IMR-90 (cell line): ENCODE measurements around the gene RNFT1. TPM values are rescaled to one million over a fixed set of nuclear protein-coding genes. Genes with fewer than 3 reads are reported as not detected.
A peak's percentile ranks its signal among the peaks of the same experiment; 100 is the strongest.

ENCODE experiments used
- ATAC-seq: fragments of 200-7000 bp; cut with Tn5 transposase; 2 replicates; pipeline ENCODE4 v1.9.1; 2020; ENCODE audit warnings: low read depth, mild to moderate bottlenecking, moderate library complexity
- Bru-seq: library from RNA; stranded (reverse); fragments of 400-500 nt; gene quantifications from one replicate; lab custom pipeline; 2021; lab: Mats Ljungman, UMichigan
- BruChase-seq, 2 experiments: library from RNA; stranded (reverse); fragments of 400-500 nt; gene quantifications; one replicate each; lab custom pipeline; 2021; lab: Mats Ljungman, UMichigan
- BruUV-seq: library from RNA; stranded (reverse); fragments of 400-500 nt; replicated peaks from 2 replicates; lab custom pipeline; 2021; lab: Mats Ljungman, UMichigan
- CTCF ChIA-PET: fragments of 300-600 bp; formaldehyde crosslinking; extraction: SDS; loops from one replicate; lab custom pipeline; 2021; ENCODE audit warnings: antibody characterized with exemption; lab: Yijun Ruan, JAX
- POLR2A ChIA-PET: fragments of 300-600 bp; sonication (Branson Sonifier 250); formaldehyde crosslinking; loops from one replicate; lab custom pipeline; 2022; ENCODE audit warnings: antibody characterized with exemption; ENCODE audit not compliant: unreplicated experiment; lab: Charles Lee
- DNase-seq: peaks from one replicate; pipeline ENCODE4 v3.0.0; 2013
- H2AFZ ChIP-seq: replicated peaks from 2 replicates; pipeline ENCODE3; 2013; ENCODE audit warnings: low read length, mild to moderate bottlenecking; ENCODE audit not compliant: poor library complexity
- H2AK5ac ChIP-seq: 2 replicates; pipeline ENCODE4 v1.6.1; 2013; ENCODE audit warnings: low read depth, low read length, inconsistent platforms
- H2AK9ac ChIP-seq: replicated peaks from 2 replicates; pipeline ENCODE3; 2013; ENCODE audit warnings: mild to moderate bottlenecking, low read depth, low read length, moderate library complexity; ENCODE audit not compliant: poor library complexity
- H2BK120ac ChIP-seq: 2 replicates; pipeline ENCODE4 v1.6.1; 2013; ENCODE audit warnings: low read depth, low read length, inconsistent platforms
- H2BK15ac ChIP-seq: 3 replicates; pipeline ENCODE4 v1.6.1; 2013; ENCODE audit warnings: low read depth, low read length, inconsistent platforms
- H2BK20ac ChIP-seq: 2 replicates; pipeline ENCODE4 v1.6.1; 2013; ENCODE audit warnings: low read depth, mild to moderate bottlenecking, inconsistent platforms, low read length, moderate library complexity
- H2BK5ac ChIP-seq: 2 replicates; pipeline ENCODE4 v1.6.1; 2013; ENCODE audit warnings: mild to moderate bottlenecking, low read depth, low read length, inconsistent platforms; ENCODE audit not compliant: poor library complexity, severe bottlenecking
- H3K14ac ChIP-seq: replicated peaks from 2 replicates; pipeline ENCODE4 v1.6.1; 2013; ENCODE audit warnings: low read depth, low read length, inconsistent platforms
- H3K18ac ChIP-seq: 2 replicates; pipeline ENCODE4 v1.6.1; 2013; ENCODE audit warnings: low read depth, low read length, control low read depth
- H3K23ac ChIP-seq: 2 replicates; pipeline ENCODE4 v1.6.1; 2013; ENCODE audit warnings: low read depth, low read length, inconsistent platforms
- H3K27ac ChIP-seq: 2 replicates; pipeline ENCODE4 v1.5.1; 2013; ENCODE audit warnings: mild to moderate bottlenecking, control low read depth, low read length; ENCODE audit not compliant: insufficient read depth
- H3K27me3 ChIP-seq: 2 replicates; pipeline ENCODE4 v1.6.1; 2013; ENCODE audit warnings: low read length; ENCODE audit not compliant: control insufficient read depth, insufficient read depth
- H3K36me3 ChIP-seq: 2 replicates; pipeline ENCODE4 v1.6.1; 2013; ENCODE audit warnings: low read length, mixed read lengths; ENCODE audit not compliant: control insufficient read depth, insufficient read depth
- H3K4ac ChIP-seq: 2 replicates; pipeline ENCODE4 v1.6.1; 2013; ENCODE audit warnings: low read depth, low read length, inconsistent platforms
- H3K4me1 ChIP-seq: 2 replicates; pipeline ENCODE4 v1.6.1; 2013; ENCODE audit warnings: low read length, mixed read lengths; ENCODE audit not compliant: control insufficient read depth, insufficient read depth
- H3K4me2 ChIP-seq: 2 replicates; pipeline ENCODE4 v1.6.1; 2013; ENCODE audit warnings: low read depth, mild to moderate bottlenecking, control low read depth, low read length, moderate library complexity
- H3K4me3 ChIP-seq: 2 replicates; pipeline ENCODE4 v1.5.1; 2013; ENCODE audit warnings: low read depth, mild to moderate bottlenecking, control low read depth, low read length, moderate library complexity; ENCODE audit not compliant: insufficient read depth
- H3K56ac ChIP-seq: 2 replicates; pipeline ENCODE4 v1.6.1; 2013; ENCODE audit warnings: low read length, inconsistent platforms; ENCODE audit not compliant: insufficient read depth; ENCODE audit errors: extremely low read depth
- H3K79me1 ChIP-seq, 2 experiments: 2 replicates each; pipeline ENCODE4 v1.6.1; 2013; ENCODE audit warnings: low read length in 2 of 2, inconsistent platforms in 1 of 2, low read depth in 1 of 2
- H3K9ac ChIP-seq: 2 replicates; pipeline ENCODE4 v1.6.1; 2013; ENCODE audit warnings: low read depth, low read length, control low read depth
- H3K9me1 ChIP-seq: 2 replicates; pipeline ENCODE4 v1.6.1; 2013; ENCODE audit warnings: low read length, inconsistent platforms; ENCODE audit not compliant: insufficient read depth
- H3K9me3 ChIP-seq: 2 replicates; pipeline ENCODE4 v1.6.1; 2013; ENCODE audit warnings: low read length; ENCODE audit not compliant: control insufficient read depth, insufficient read depth
- H4K20me1 ChIP-seq: 2 replicates; pipeline ENCODE4 v1.6.1; 2013; ENCODE audit warnings: low read length, inconsistent platforms; ENCODE audit not compliant: insufficient read depth
- H4K5ac ChIP-seq: 2 replicates; pipeline ENCODE4 v1.6.1; 2013; ENCODE audit warnings: mild to moderate bottlenecking, low read depth, low read length, control low read depth
- H4K8ac ChIP-seq, 2 experiments: 2 replicates each; pipeline ENCODE4 v1.6.1; 2013; ENCODE audit warnings: low read depth in 2 of 2, low read length in 2 of 2, control low read depth in 1 of 2, inconsistent platforms in 1 of 2
- H4K91ac ChIP-seq: 2 replicates; pipeline ENCODE4 v1.6.1; 2013; ENCODE audit warnings: low read depth, low read length, inconsistent platforms; ENCODE audit not compliant: insufficient read depth
- CTCF ChIP-seq: conservative IDR thresholded peaks from 2 replicates; pipeline ENCODE4 v1.5.1; 2012; ENCODE audit warnings: mild to moderate bottlenecking, low read depth, low read length, improper control_type of control experiment
- ELK1 ChIP-seq: fragments of 150-350 bp; IDR thresholded peaks from 2 replicates; pipeline ENCODE4 v1.6.1; 2016; ENCODE audit warnings: low read depth, mild to moderate bottlenecking, low read length, moderate library complexity, borderline replicate concordance
- MAFK ChIP-seq: IDR thresholded peaks from 2 replicates; pipeline ENCODE4 v1.6.1; 2012; ENCODE audit warnings: low read depth, low read length, improper control_type of control experiment
- MAZ ChIP-seq: IDR thresholded peaks from 2 replicates; pipeline ENCODE4 v1.6.1; 2012; ENCODE audit warnings: low read depth, mild to moderate bottlenecking, low read length, improper control_type of control experiment, moderate library complexity, borderline replicate concordance
- POLR2A ChIP-seq: IDR thresholded peaks from 2 replicates; pipeline ENCODE4 v1.6.1; 2012; ENCODE audit warnings: mild to moderate bottlenecking, low read depth, low read length
- RCOR1 ChIP-seq: IDR thresholded peaks from 2 replicates; pipeline ENCODE4 v1.6.1; 2012; ENCODE audit warnings: mild to moderate bottlenecking, low read length, improper control_type of control experiment; ENCODE audit not compliant: insufficient replicate concordance
- SMC3 ChIP-seq: fragments of 150-350 bp; IDR thresholded peaks from 2 replicates; pipeline ENCODE4 v1.6.1; 2016; ENCODE audit warnings: low read depth, mild to moderate bottlenecking, antibody characterized with exemption, low read length, moderate library complexity
- WGBS, 2 experiments: methylation state at CpG; one replicate each; pipeline versions ENCODE4 v1.1.5 to v1.1.7; 2013; ENCODE audit warnings: missing lambda C conversion rate in 2 of 2; ENCODE audit not compliant: insufficient read length in 1 of 2; ENCODE audit errors: extremely low coverage in 2 of 2; 5-methylcytosine and 5-hydroxymethylcytosine counted together
- dilution Hi-C: fragments of 300-500 bp; cut with HindIII; formaldehyde crosslinking; loops from one replicate; pipeline ENCODE4 v1.14.3; 2018; ENCODE audit warnings: low sequenced_read_pairs; ENCODE audit not compliant: unreplicated experiment
- in situ Hi-C: fragments of 300-500 bp; cut with MboI; formaldehyde crosslinking; loops from 3 replicates; pipeline ENCODE4 v1.14.3; 2019; ENCODE audit warnings: low sequenced_read_pairs, inconsistent platforms, mixed read lengths
- intact Hi-C: fragments of 100-400 bp; cut with micrococcal nuclease; formaldehyde crosslinking; loops from 2 replicates; pipeline ENCODE4 v1.10.0; 2022
- long read RNA-seq: library from polyadenylated mRNA; unstranded; transcript quantifications from one replicate; pipeline ENCODE4 v2.0.0, GENCODE V29; 2021; ENCODE audit not compliant: unreplicated experiment
- polyA plus RNA-seq, 3 experiments: library from polyadenylated mRNA; depleted of rRNA; stranded (reverse); fragments of >200 nt; gene quantifications; 2 replicates each; pipeline ENCODE4 v1.2.3, GENCODE V29; 2012; ENCODE audit warnings: low replicate concordance in 1 of 3
- total RNA-seq: library from RNA; depleted of rRNA; stranded (reverse); fragments of >200 nt; gene quantifications from 2 replicates; pipeline ENCODE4 v1.2.3, GENCODE V29; 2012; rRNA removed

Gene RNFT1
- total RNA-seq = 18.3 and 22.2 TPM in 2 replicates
- 13.4 and 15.7 TPM in 2 replicates for polyA plus RNA-seq (2012; rRNA removed)
- 4.3 and 5.9 TPM in 2 replicates for polyA plus RNA-seq (2012; cell fraction: cytosol; rRNA removed)
- 15.3 and 35.4 TPM in 2 replicates for polyA plus RNA-seq (2012; cell fraction: nucleus; rRNA removed; ENCODE audit: low replicate concordance)
- Bru-seq, nascent RNA = percentile 60 among the genes with signal in this experiment
- percentile 69 among the genes with signal in this experiment for BruChase-seq, experiment 1, labeled RNA remaining after a 6-hour chase
- percentile 63 among the genes with signal in this experiment for BruChase-seq, experiment 2, labeled RNA remaining after a 2-hour chase
- long read RNA-seq, transcript RNFT1-201 (9 exons, 2,101 nt) = major isoform, 15 of 19 reads
- long read RNA-seq, partial matches to known transcripts = 1 of 19 reads
- long read RNA-seq, other reads (novel, unspliced or antisense) = 1 of 19 reads

GRCh38 chr17:59964482-59965328, at the start of gene RNFT1:
RNFT1 (minus strand) TSS chr17:59964740; CDS start chr17:59964663, 77 bp downstream.
- Histone ChIP-seq H3K14ac (peak within 1 kb of the TSS; percentile 98), H3K36me3 (peaks cover 1% of the 10 kb centered on the region; the same call in 1 of the 2 replicates), H3K56ac (peak within 1 kb of the TSS; percentile 71), H2BK120ac (peak within 1 kb of the TSS; percentile 93), H3K23ac (peak within 1 kb of the TSS; percentile 92), H3K4me3 (peak within 1 kb of the TSS; percentile 83), H4K91ac (peak within 1 kb of the TSS; percentile 93), H3K9me1 (peaks cover 4% of the 10 kb centered on the region; the same call in 1 of the 2 replicates), H2BK20ac (peak within 1 kb of the TSS; percentile 86; the same call in 1 of the 2 replicates), H3K4me1 (peaks cover 5% of the 10 kb centered on the region), H2AK5ac (peak within 1 kb of the TSS; percentile 33; the same call in 1 of the 2 replicates), H3K18ac (peak within 1 kb of the TSS; percentile 84), H3K9ac (peak within 1 kb of the TSS; percentile 81), H3K9me3 (no peaks in the 10 kb centered on the region), H4K8ac (peak within 1 kb of the TSS; percentile 21 to 99), H3K4ac (peak within 1 kb of the TSS; percentile 96), H3K27ac (peak within 1 kb of the TSS; percentile 82), H3K79me1 (peaks cover 0 to 21% of the 10 kb centered on the region in 2 experiments; a peak in 3 of 4 replicates), H2BK5ac (peak within 1 kb of the TSS; percentile 83), H2AK9ac (peak within 1 kb of the TSS; percentile 57), H3K27me3 (no peaks in the 10 kb centered on the region), H3K4me2 (peak within 1 kb of the TSS; percentile 96), H2BK15ac (peak within 1 kb of the TSS; percentile 26; the same call in 1 of the 3 replicates), H2AFZ (peak within 1 kb of the TSS; percentile 97), H4K20me1 (no peaks in the 10 kb centered on the region), H4K5ac (peak within 1 kb of the TSS; percentile 95)
- intact Hi-C loops = loop anchor here (10.0 kb wide), 1 partner anchor 70 kb away; no protein-coding TSS in a partner anchor
- 0% methylated on average over 4 of the region's 67 CpGs; no CpG with 5 or more reads in 1 of the 2 experiments for WGBS, 2 experiments
- dilution Hi-C loops = no loop called here
- CTCF ChIA-PET = interaction anchor here (0.6 to 1.0 kb wide), 4 partner anchors 8 to 1281 kb away, joined by 3 read pairs; no protein-coding TSS in a partner anchor
- TF ChIP-seq MAFK = no peak
- no peak for TF ChIP-seq SMC3
- no peak; the same call in 1 of the 2 replicates for TF ChIP-seq POLR2A
- no peak for TF ChIP-seq ELK1
- TF ChIP-seq RCOR1 = no peak
- no peak for TF ChIP-seq CTCF
- peak; percentile 51; the same call in 1 of the 2 replicates for TF ChIP-seq MAZ
- in situ Hi-C loops = loop anchor here (10.0 kb wide), 1 partner anchor 70 kb away; no protein-coding TSS in a partner anchor
- peak; percentile 95 for ATAC-seq
- POLR2A ChIA-PET = no interaction called here
- peak; percentile 75 for DNase-seq
- no TSS peak for BruUV-seq
